Immature natural killer cell (primary cell): Measurements from ENCODE around the gene ANO2. TPM values are rescaled to one million over a fixed set of nuclear protein-coding genes. Genes with fewer than 3 reads are reported as not detected.
"Not testable (repeated sequence)": the region's sequence is repeated elsewhere in the genome, so short reads cannot be mapped to it uniquely, and the experiment has no call there.

Experiments
- DNase-seq, 3 donors: peaks; one replicate each; pipeline ENCODE4 v3.0.0; 2022; ENCODE audit warnings: mixed read lengths in 1 of 3
- H3K27ac Mint-ChIP-seq, 6 donors: one replicate each; pipeline ENCODE4 v1.8.0; 2020; ENCODE audit warnings: mixed read lengths in 6 of 6, mild to moderate bottlenecking in 5 of 6, inconsistent platforms in 4 of 6, moderate library complexity in 3 of 6
- H3K27me3 Mint-ChIP-seq, 3 donors: one replicate each; pipeline ENCODE4 v1.8.0; 2020 to 2021; ENCODE audit warnings: low read depth in 3 of 3, mild to moderate bottlenecking in 3 of 3, mixed read lengths in 3 of 3, moderate library complexity in 3 of 3, inconsistent platforms in 1 of 3
- H3K36me3 Mint-ChIP-seq, 3 donors: one replicate each; pipeline ENCODE4 v1.8.0; 2020; ENCODE audit warnings: mixed read lengths in 3 of 3, inconsistent platforms in 2 of 3, mild to moderate bottlenecking in 2 of 3
- H3K4me1 Mint-ChIP-seq, 2 donors: one replicate each; pipeline ENCODE4 v1.8.0; 2020; ENCODE audit warnings: inconsistent platforms in 2 of 2, mild to moderate bottlenecking in 2 of 2, mixed read lengths in 2 of 2, moderate library complexity in 1 of 2
- H3K4me3 Mint-ChIP-seq, 5 donors: one replicate each; pipeline ENCODE4 v1.8.0; 2020; ENCODE audit warnings: mild to moderate bottlenecking in 5 of 5, mixed read lengths in 5 of 5, inconsistent platforms in 3 of 5, moderate library complexity in 3 of 5
- H3K9me3 Mint-ChIP-seq, 6 donors: one replicate each; pipeline ENCODE4 v1.8.0; 2020; ENCODE audit warnings: mild to moderate bottlenecking in 6 of 6, mixed read lengths in 6 of 6, inconsistent platforms in 4 of 6, moderate library complexity in 3 of 6
- polyA plus RNA-seq, 3 donors: library from polyadenylated mRNA; unstranded; fragments of 300-500 nt; fragmentation: Illumina TruSeq; gene quantifications; one replicate each; pipeline ENCODE4 v1.2.3, GENCODE V29; 2021

Gene ANO2
- polyA plus RNA-seq, 3 donors from 2014 or later, result not detected

DNA sequence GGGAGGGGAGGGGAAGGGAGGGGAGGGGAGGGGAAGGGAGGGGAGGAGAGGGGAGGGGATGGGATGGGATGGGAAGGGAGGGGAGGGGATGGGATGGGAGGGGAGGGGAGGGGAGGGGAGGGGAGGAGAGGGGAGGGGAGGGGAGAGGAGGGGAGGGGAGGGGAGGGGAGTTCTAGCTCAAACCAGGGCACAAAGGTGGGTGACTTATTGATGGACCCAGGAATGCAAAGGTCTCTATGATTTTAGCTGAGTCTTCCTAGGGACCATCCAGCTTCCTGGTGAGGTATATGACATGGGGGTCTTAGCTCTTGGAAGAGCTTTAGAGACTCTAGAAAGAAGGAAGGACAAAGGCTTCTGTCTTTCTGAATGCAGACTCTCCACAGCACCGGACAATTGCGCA lies 42.3 kb downstream of the ANO2 start:
- peaks cover 3 to 6% (median 3%) of the 10 kb centered on the region in 3 donors for H3K27me3 Mint-ChIP-seq
- H3K36me3 Mint-ChIP-seq, result no peaks in the 10 kb centered on the region
- H3K27ac Mint-ChIP-seq, result no peak overlapping the region
- H3K4me1 Mint-ChIP-seq, result no peaks in the 10 kb centered on the region
- no peaks in the 10 kb centered on the region for H3K9me3 Mint-ChIP-seq
- no peak for DNase-seq
- no peak overlapping the region for H3K4me3 Mint-ChIP-seq

DNA sequence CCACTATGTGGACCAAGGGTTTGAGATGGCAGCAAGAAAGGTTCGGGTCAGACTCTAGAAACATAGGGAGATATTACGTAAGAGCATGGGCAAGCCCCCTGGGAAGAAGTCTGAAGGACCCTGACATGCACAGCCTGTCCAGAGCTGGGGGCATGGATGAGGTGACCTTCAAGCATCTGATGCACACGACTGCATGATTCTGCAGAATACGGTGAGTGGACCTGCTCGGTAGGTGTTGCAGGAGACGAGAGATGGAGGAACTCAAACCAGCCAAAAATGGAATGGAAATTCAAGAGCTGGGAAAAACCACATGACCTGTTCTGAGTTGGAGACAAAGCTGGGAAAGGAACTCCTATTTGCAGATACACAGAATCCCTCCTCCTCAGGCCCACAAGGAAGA lies 43.6 kb downstream of the ANO2 start:
- Mint-ChIP-seq H3K9me3 (no peaks in the 10 kb centered on the region), H3K36me3 (no peaks in the 10 kb centered on the region), H3K4me1 (no peaks in the 10 kb centered on the region), H3K27me3 (peaks cover 3 to 7% (median 7%) of the 10 kb centered on the region in 3 donors), H3K27ac (no peak overlapping the region), H3K4me3 (no peak overlapping the region)
- no peak for DNase-seq

DNA sequence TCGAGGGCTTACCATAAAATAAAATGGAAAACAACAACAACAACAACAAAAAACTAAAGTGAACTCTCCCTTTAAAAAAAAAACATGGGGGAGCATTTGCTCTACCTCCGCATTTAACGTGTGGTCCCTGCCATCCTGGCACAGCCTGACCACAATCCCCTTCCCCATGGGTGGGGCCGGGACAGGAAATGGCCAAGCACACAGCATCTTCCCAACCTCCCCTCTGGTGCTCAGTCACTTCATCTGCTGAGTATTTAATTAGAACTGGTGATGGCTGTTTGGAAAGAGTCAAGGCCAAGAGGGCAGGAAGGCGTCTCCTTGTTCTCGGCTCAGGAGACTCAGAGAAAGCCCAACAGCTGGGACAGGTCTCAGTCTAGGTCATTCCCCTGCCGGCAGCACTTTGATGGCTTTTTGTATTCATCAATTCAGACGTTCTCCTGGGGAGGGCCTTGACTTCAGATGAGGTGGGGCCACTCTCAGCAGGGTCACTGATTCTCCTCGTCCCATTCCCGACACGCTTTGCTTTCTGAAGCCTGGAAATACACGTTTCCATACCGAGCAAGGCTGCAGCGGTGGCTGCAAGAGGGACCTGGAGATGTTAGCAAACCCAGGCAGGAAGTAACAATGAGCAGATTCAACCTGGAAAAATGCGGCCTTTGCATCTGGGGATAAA lies 44.4 kb downstream of the ANO2 start:
- H3K9me3 Mint-ChIP-seq, result no peaks in the 10 kb centered on the region
- no peak overlapping the region for H3K27ac Mint-ChIP-seq
- no peak overlapping the region for H3K4me3 Mint-ChIP-seq
- no peak for DNase-seq
- no peaks in the 10 kb centered on the region for H3K36me3 Mint-ChIP-seq
- H3K27me3 Mint-ChIP-seq, result peaks cover 5 to 7% (median 7%) of the 10 kb centered on the region in 3 donors
- H3K4me1 Mint-ChIP-seq, result no peaks in the 10 kb centered on the region

DNA sequence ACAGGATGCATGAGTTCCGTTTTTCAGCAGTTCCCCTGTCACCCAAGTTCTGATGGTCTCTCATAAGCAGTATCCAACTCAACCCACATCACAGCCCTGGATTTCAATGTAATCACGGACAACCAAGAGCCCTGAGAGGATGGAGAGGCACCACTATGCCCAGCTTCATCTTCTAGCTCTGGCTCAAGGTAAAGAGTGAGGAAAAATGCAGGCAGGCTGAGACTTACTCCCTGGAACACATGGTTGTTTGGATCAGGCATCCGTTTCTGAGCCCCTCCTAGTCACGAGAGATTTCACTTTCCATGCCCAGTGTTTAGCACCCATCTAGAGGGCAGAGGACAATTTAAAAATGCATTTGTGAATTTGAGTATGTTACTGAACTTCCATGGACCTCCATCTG lies 45.0 kb downstream of the ANO2 start:
- peaks cover 7 to 10% (median 9%) of the 10 kb centered on the region in 3 donors for H3K27me3 Mint-ChIP-seq
- no peak overlapping the region for H3K27ac Mint-ChIP-seq
- DNase-seq, result no peak
- no peaks in the 10 kb centered on the region for H3K36me3 Mint-ChIP-seq
- no peak overlapping the region for H3K4me3 Mint-ChIP-seq
- no peaks in the 10 kb centered on the region for H3K4me1 Mint-ChIP-seq
- H3K9me3 Mint-ChIP-seq, result peaks cover 0 to under 1% (median 0%) of the 10 kb centered on the region in 6 donors

DNA sequence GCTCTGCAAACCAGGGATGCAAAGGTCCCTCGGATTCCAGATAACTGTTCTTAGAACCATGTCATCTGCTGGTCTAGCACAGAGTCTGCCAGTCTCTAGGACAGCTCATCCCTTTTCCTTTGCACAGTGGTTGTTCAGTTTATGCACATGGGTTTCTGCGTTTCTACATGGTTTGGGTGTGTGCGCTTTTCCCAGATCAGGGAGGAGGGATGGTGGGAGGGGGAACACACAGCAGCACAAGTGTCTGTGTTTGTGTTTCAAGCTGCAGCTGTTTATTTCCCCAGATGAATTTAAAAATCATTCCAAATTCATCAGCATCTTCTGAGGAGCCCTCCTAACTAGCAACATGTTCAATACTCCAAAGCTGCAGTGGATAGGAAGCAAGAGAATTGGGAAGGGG lies 45.4 kb downstream of the ANO2 start:
- Mint-ChIP-seq H3K27ac (no peak overlapping the region), H3K36me3 (no peaks in the 10 kb centered on the region), H3K27me3 (peaks cover 7 to 14% (median 10%) of the 10 kb centered on the region in 3 donors), H3K4me3 (no peak overlapping the region), H3K9me3 (peaks cover 0 to 2% (median 0%) of the 10 kb centered on the region in 6 donors), H3K4me1 (no peaks in the 10 kb centered on the region)
- DNase-seq, result no peak

DNA sequence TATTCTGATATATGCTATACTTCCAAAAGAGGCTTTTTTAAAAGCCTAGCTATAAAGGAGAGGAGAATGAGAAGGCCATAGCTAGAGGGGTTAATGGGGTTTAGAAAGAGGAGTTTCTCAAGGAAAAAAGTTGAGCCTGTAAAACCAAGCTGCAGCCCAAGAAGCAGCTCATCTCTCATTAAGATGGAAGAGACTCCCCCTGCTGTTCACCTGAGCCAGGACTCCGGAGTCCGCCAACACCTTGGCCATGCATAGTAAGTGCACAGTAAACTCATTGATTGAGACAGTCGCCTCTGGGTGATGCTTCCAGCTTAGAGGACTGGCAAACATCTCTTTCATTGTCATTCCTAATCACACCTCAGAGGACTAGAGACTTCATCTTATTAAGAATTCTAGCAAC lies 46.2 kb downstream of the ANO2 start:
- Mint-ChIP-seq H3K36me3 (no peaks in the 10 kb centered on the region), H3K27me3 (peaks cover 4 to 14% (median 10%) of the 10 kb centered on the region in 3 donors), H3K9me3 (peaks cover 0 to 3% (median 0%) of the 10 kb centered on the region in 6 donors), H3K4me1 (no peaks in the 10 kb centered on the region), H3K4me3 (no peak overlapping the region), H3K27ac (no peak overlapping the region)
- no peak for DNase-seq

DNA sequence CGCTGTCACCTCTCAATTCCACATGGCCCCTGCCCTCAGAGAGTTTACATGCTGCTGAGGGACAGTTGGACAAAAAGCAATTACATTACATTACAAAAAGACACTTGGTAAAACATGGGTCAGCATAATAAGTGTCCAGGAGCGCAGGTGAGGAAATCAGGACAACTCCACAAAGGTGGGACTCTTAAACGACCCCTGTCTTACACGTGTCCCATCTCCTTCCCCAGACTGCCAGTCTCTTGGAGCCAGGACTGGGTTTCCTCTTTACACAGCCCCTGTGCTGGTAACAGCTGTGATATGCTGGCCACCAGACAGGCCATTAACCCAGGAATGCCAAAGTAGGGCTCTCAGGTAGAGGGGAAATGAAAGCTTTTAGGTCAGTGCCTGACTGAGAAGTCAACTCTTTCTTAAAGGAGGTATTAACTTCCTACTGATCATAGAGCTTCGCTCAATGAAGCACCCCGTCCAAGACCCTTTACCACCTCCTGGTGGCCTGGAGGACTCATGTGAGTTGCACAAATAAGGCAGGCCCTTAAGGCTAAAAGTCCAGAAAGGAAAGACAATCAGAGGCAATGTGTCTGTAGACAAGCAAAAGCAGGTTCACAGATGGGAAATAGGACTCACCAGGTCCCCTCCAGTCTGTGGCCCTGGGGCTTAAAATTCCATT lies 55.5 kb downstream of the ANO2 start:
- Mint-ChIP-seq H3K27me3 (peaks cover 1 to 14% (median 4%) of the 10 kb centered on the region in 3 donors), H3K4me3 (no peak overlapping the region), H3K4me1 (peaks cover 14 to 16% of the 10 kb centered on the region in 2 donors), H3K36me3 (no peaks in the 10 kb centered on the region), H3K27ac (no peak overlapping the region), H3K9me3 (peaks cover 0 to 6% (median 0%) of the 10 kb centered on the region in 6 donors)
- DNase-seq, result no peak

DNA sequence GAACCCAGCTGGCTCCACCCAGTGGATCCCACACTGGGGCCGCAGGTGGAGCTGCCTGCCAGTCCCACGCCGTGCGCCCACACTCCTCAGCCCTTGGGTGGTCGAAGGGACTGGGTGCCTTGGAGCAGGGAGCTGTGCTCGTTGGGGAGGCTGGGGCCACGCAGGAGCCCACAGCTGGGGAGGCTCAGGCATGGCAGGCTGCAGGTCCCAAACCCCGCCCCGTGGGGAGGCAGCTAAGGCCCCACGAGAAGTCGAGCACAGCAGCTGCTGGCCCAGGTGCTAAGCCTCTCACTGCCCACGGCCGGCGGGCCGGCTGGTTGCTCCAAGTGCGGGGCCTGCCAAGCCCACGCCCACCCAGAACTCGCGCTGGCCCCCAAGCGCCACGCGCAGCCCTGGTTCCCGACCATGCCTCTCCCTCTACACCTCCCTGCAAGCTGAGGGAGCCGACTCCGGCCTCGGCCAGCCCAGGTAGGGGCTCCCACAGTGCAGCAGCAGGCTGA lies 56.2 kb downstream of the ANO2 start:
- no peak for DNase-seq
- H3K9me3 Mint-ChIP-seq, result peaks cover 0 to 6% (median 0%) of the 10 kb centered on the region in 6 donors
- H3K27ac Mint-ChIP-seq, result no peak overlapping the region
- H3K4me3 Mint-ChIP-seq, result no peak overlapping the region
- no peaks in the 10 kb centered on the region for H3K36me3 Mint-ChIP-seq
- H3K4me1 Mint-ChIP-seq, result peaks cover 14 to 16% of the 10 kb centered on the region in 2 donors
- H3K27me3 Mint-ChIP-seq, result peaks cover 0 to 14% (median 4%) of the 10 kb centered on the region in 3 donors

DNA sequence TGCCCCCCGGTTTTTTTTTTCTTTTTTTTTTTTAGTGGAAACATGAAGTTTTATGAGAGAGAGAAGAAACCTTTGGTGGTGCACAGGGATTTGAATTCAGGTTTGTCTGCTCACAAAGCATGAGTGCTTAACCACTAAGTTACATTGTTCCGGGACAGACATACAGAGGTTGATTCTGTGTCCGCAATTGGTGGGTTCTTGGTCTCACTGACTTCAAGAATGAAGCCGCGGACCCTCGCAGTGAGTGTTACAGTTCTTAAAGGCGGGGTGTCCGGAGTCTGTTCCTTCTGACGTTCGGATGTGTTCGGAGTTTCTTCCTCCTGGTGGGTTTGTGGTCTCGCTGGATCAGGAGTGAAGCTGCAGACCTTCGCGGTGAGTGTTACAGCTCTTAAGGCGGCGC lies 57.2 kb downstream of the ANO2 start:
- not testable (repeated sequence) for H3K36me3 Mint-ChIP-seq, DNase-seq, H3K9me3 Mint-ChIP-seq
- peaks cover 0 to 14% (median 2%) of the 10 kb centered on the region in 3 donors for H3K27me3 Mint-ChIP-seq
- peak overlapping the region in 3 of 6 donors; percentile 18 to 64 (median 25) for H3K27ac Mint-ChIP-seq
- peak overlapping the region; percentile 69 to 95 (median 83) for H3K4me3 Mint-ChIP-seq
- H3K4me1 Mint-ChIP-seq, result peaks cover 14 to 16% of the 10 kb centered on the region in 2 donors

DNA sequence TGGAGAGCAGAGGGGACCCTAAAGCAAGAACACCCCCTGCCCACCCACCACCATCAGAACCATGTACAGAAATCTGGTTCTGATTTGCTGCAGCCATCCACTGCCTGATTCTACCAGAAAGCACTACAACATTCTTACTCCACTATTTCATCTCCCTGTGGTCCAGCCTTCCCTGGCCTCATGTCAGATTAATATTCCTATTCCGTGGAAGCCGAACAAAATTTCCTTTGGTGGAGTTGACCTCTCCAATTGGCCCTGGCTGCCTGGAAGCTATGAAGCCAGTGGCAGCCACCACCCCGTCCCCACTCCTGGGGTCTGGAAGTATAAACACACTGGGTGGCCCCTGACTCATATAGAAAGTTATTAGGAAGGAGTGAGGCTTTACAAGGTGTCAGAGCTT lies 60.2 kb downstream of the ANO2 start:
- Mint-ChIP-seq H3K27ac (no peak overlapping the region), H3K9me3 (no peaks in the 10 kb centered on the region), H3K4me1 (peaks cover 14 to 16% of the 10 kb centered on the region in 2 donors), H3K27me3 (peaks cover 2 to 11% (median 7%) of the 10 kb centered on the region in 3 donors), H3K36me3 (no peaks in the 10 kb centered on the region), H3K4me3 (no peak overlapping the region)
- DNase-seq, result no peak

DNA sequence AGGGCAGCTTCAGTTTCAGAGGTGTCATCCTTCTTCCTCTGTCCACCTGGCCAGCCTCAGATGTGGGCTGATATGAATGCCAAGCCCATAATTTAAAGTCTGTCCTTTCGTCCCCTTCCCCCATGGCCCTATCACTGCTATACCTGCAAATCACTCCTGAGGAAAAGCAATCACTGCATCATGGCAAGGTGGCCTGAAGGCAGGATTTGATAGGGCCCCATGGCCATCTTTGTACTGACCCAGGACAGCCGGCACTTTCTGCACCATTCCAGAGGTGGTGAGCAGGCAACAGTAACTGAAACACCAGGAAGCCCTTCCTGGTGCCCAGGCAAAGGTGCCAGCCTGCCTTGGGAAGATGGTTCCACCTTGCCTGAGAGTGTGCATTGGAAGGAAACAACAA lies 60.8 kb downstream of the ANO2 start:
- H3K4me3 Mint-ChIP-seq, result no peak overlapping the region
- H3K27ac Mint-ChIP-seq, result no peak overlapping the region
- DNase-seq, result no peak
- peaks cover 2 to 11% (median 7%) of the 10 kb centered on the region in 3 donors for H3K27me3 Mint-ChIP-seq
- no peaks in the 10 kb centered on the region for H3K9me3 Mint-ChIP-seq
- H3K36me3 Mint-ChIP-seq, result no peaks in the 10 kb centered on the region
- H3K4me1 Mint-ChIP-seq, result peaks cover 14 to 16% of the 10 kb centered on the region in 2 donors

DNA sequence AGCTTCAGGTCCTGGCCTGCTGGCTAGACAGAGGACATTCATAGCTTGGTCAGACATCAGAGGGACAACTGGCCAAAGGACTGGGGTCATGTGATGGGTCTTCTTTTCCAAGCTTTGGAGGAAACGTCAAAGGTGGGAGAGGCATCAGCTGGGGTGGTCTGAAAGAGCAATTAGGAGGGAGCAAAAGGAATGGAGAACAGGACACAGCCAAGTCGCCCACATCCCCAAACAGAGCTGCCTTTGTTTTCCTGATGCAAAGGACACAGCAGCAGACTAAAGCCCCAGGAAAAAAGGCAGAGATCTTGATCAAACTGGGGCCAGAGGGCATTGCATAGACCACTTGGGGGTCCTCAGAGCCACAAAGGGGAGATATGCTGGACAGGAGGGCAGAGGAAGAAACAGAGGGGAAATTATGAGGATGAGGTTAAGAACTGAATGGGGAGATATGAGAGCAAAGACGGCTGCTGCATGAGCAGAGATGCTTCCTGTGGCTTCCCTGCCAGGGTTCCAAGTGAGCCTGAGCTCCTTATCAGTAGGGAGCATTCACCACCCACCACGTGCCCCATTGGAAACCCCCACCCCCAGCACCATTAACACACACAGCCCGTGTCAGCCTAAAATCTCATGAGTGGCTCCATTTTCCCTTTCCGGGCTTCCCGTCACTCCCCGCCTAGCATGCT lies 62.4 kb downstream of the ANO2 start:
- Mint-ChIP-seq H3K9me3 (no peaks in the 10 kb centered on the region), H3K36me3 (no peaks in the 10 kb centered on the region), H3K27me3 (peaks cover 2 to 7% (median 6%) of the 10 kb centered on the region in 3 donors), H3K4me3 (no peak overlapping the region), H3K4me1 (peaks cover 6 to 7% of the 10 kb centered on the region in 2 donors), H3K27ac (no peak overlapping the region)
- no peak for DNase-seq

DNA sequence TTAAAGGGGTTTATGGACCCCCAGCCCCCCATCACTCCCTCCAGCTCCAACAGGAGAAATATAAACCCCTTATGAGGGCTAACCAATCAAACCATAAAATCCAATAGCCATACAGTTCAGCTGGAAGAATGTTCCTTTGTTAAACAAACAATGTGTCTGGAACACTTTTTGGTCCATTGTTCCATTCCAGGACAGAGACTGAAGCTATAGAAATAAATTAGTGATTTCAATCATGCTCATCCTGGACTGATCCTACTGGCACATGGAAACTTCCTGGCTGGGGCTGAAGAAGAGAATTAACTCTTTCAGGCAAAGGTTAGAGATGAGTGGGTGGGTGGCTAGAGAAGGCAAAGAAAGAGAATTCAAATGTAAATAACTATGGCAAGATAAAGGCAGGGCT lies 63.4 kb downstream of the ANO2 start:
- no peak for DNase-seq
- Mint-ChIP-seq H3K27me3 (peaks cover 2 to 7% (median 3%) of the 10 kb centered on the region in 3 donors), H3K4me1 (peaks cover 0 to under 1% of the 10 kb centered on the region in 2 donors), H3K27ac (no peak overlapping the region), H3K36me3 (no peaks in the 10 kb centered on the region), H3K4me3 (no peak overlapping the region), H3K9me3 (no peaks in the 10 kb centered on the region)

DNA sequence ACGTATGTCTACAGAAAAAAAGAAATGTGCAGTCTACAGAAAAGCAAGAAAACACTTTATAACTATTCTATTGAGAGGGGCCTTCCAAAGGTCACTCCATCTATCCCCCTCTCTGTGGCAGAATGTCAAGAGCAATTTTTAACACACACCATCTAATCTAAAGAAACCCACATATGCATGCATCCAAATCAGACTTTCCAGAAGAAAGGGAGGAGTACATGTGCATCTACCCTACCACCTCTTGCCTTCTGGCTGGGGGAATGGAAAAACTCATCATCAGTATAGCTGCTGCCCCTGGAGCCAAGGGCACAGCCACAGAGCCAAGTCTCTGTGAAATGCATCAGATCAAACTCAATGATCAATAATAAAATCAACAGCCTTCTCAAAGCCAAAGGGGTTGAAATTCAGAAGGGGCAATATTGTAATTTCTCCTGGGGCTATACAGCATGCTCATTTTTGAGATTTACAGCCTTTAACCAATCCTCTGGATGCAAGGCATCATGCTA lies 63.9 kb downstream of the ANO2 start:
- Mint-ChIP-seq H3K4me1 (no peaks in the 10 kb centered on the region), H3K27ac (no peak overlapping the region), H3K4me3 (no peak overlapping the region), H3K9me3 (peaks cover 0 to 3% (median 0%) of the 10 kb centered on the region in 6 donors), H3K27me3 (peaks cover 2 to 7% (median 2%) of the 10 kb centered on the region in 3 donors), H3K36me3 (no peaks in the 10 kb centered on the region)
- no peak for DNase-seq
